ENCODE results near the gene ANO2. TPM values are rescaled to one million over a fixed set of nuclear protein-coding genes. Genes with fewer than 3 reads are reported as not detected.
"Not testable (repeated sequence)": the region's sequence is repeated elsewhere in the genome, so short reads cannot be mapped to it uniquely, and the experiment has no call there.

Gene ANO2
- total RNA-seq, 1 experiment from 2014 or later, result 0.68 TPM

GRCh38 chr12:5888816-5889315 lies 56.2 kb downstream of the ANO2 start:
- intact Hi-C loops (cut with micrococcal nuclease; ENCODE audit: unreplicated experiment), result no loop called here
- TF ChIP-seq CTCF (IDR thresholded peaks at IDR 0.05; ENCODE audit: insufficient read depth in 1 of 2, low read depth in 1 of 2, low read length in 1 of 2, severe bottlenecking in 1 of 2, unreplicated experiment in 1 of 2), result no peak
- peaks cover 8% of the 10 kb centered on the region for H3K9me3 ChIP-seq
- H3K4me1 ChIP-seq, result no peaks in the 10 kb centered on the region
- DNase-seq, result no peak
- CTCF ChIA-PET, result no interaction called here
- Mint-ChIP-seq H3K27ac (ENCODE audit: unreplicated experiment) (no peak overlapping the region), H3K36me3 (ENCODE audit: insufficient read depth, unreplicated experiment) (no peaks in the 10 kb centered on the region), H3K4me1 (ENCODE audit: low read depth, unreplicated experiment) (no peaks in the 10 kb centered on the region), H3K4me3 (ENCODE audit: unreplicated experiment) (no peak overlapping the region), H3K27me3 (ENCODE audit: insufficient read depth, unreplicated experiment) (peaks cover 19% of the 10 kb centered on the region), H3K9me3 (ENCODE audit: unreplicated experiment) (peaks cover 12% of the 10 kb centered on the region)
- no TSS peak for BruUV-seq (replicated peaks)
- no peak overlapping the region for H3K4me3 ChIP-seq (ENCODE audit: low read depth, low read length)
- no peaks in the 10 kb centered on the region for H3K36me3 ChIP-seq (ENCODE audit: control insufficient read depth, insufficient read depth, low read length)
- H3K27me3 ChIP-seq (replicated peaks; ENCODE audit: control insufficient read depth, insufficient read depth, low read length), result no peaks in the 10 kb centered on the region
- POLR2A ChIA-PET, result no interaction called here

- H3K27ac Mint-ChIP-seq (ENCODE audit: unreplicated experiment); H3K9me3 ChIP-seq; H3K36me3 Mint-ChIP-seq (ENCODE audit: insufficient read depth, unreplicated experiment); H3K4me3 Mint-ChIP-seq (ENCODE audit: unreplicated experiment); BruUV-seq (replicated peaks); H3K27me3 ChIP-seq (replicated peaks; ENCODE audit: control insufficient read depth, insufficient read depth, low read length); intact Hi-C loops (cut with micrococcal nuclease; ENCODE audit: unreplicated experiment); POLR2A ChIA-PET; H3K36me3 ChIP-seq (ENCODE audit: control insufficient read depth, insufficient read depth, low read length); H3K9me3 Mint-ChIP-seq (ENCODE audit: unreplicated experiment); H3K4me1 ChIP-seq; H3K4me1 Mint-ChIP-seq (ENCODE audit: low read depth, unreplicated experiment); DNase-seq; H3K4me3 ChIP-seq (ENCODE audit: low read depth, low read length): not testable (repeated sequence)
- peaks cover 20% of the 10 kb centered on the region for H3K27me3 Mint-ChIP-seq (ENCODE audit: insufficient read depth, unreplicated experiment)
- CTCF ChIA-PET, result interaction anchor here (0.6 to 1.0 kb wide), 2 partner anchors 11 to 459 kb away, joined by 3 to 4 read pairs; no protein-coding TSS in a partner anchor
Measured at GRCh38 chr12:5887819-5888218, 57.2 kb downstream of the ANO2 start.

- Histone ChIP-seq H3K27me3 (replicated peaks; ENCODE audit: control insufficient read depth, insufficient read depth, low read length) (no peaks in the 10 kb centered on the region), H3K4me3 (ENCODE audit: low read depth, low read length) (no peak overlapping the region), H3K4me1 (no peaks in the 10 kb centered on the region), H3K36me3 (ENCODE audit: control insufficient read depth, insufficient read depth, low read length) (no peaks in the 10 kb centered on the region), H3K9me3 (peaks cover 8% of the 10 kb centered on the region)
- H3K27ac Mint-ChIP-seq (ENCODE audit: unreplicated experiment), result no peak overlapping the region
- peaks cover 17% of the 10 kb centered on the region for H3K27me3 Mint-ChIP-seq (ENCODE audit: insufficient read depth, unreplicated experiment)
- H3K4me1 Mint-ChIP-seq (ENCODE audit: low read depth, unreplicated experiment), result no peaks in the 10 kb centered on the region
- no peaks in the 10 kb centered on the region for H3K36me3 Mint-ChIP-seq (ENCODE audit: insufficient read depth, unreplicated experiment)
- CTCF ChIA-PET, result no interaction called here
- intact Hi-C loops (cut with micrococcal nuclease; ENCODE audit: unreplicated experiment), result no loop called here
- no peaks in the 10 kb centered on the region for H3K9me3 Mint-ChIP-seq (ENCODE audit: unreplicated experiment)
- POLR2A ChIA-PET, result no interaction called here
- DNase-seq, result no peak
- TF ChIP-seq CTCF (IDR thresholded peaks at IDR 0.05; ENCODE audit: insufficient read depth in 1 of 2, low read depth in 1 of 2, low read length in 1 of 2, severe bottlenecking in 1 of 2, unreplicated experiment in 1 of 2), result no peak
- H3K4me3 Mint-ChIP-seq (ENCODE audit: unreplicated experiment), result no peak overlapping the region
- BruUV-seq (replicated peaks), result no TSS peak
Measured at GRCh38 chr12:5884866-5885265, 60.2 kb downstream of the ANO2 start.

GRCh38 chr12:5884285-5884684 lies 60.8 kb downstream of the ANO2 start:
- no peak overlapping the region for H3K4me3 ChIP-seq (ENCODE audit: low read depth, low read length)
- Mint-ChIP-seq H3K36me3 (ENCODE audit: insufficient read depth, unreplicated experiment) (no peaks in the 10 kb centered on the region), H3K27me3 (ENCODE audit: insufficient read depth, unreplicated experiment) (peaks cover 17% of the 10 kb centered on the region), H3K4me3 (ENCODE audit: unreplicated experiment) (no peak overlapping the region), H3K4me1 (ENCODE audit: low read depth, unreplicated experiment) (no peaks in the 10 kb centered on the region), H3K27ac (ENCODE audit: unreplicated experiment) (no peak overlapping the region), H3K9me3 (ENCODE audit: unreplicated experiment) (no peaks in the 10 kb centered on the region)
- no peaks in the 10 kb centered on the region for H3K36me3 ChIP-seq (ENCODE audit: control insufficient read depth, insufficient read depth, low read length)
- ChIA-PET POLR2A (no interaction called here), CTCF (no interaction called here)
- no peak for TF ChIP-seq CTCF (IDR thresholded peaks at IDR 0.05; ENCODE audit: insufficient read depth in 1 of 2, low read depth in 1 of 2, low read length in 1 of 2, severe bottlenecking in 1 of 2, unreplicated experiment in 1 of 2)
- intact Hi-C loops (cut with micrococcal nuclease; ENCODE audit: unreplicated experiment), result no loop called here
- BruUV-seq (replicated peaks), result no TSS peak
- no peaks in the 10 kb centered on the region for H3K4me1 ChIP-seq
- 0 out of 2 replicates have a peak, but pooled peaks cover 2% of the 10 kb centered on the region for H3K27me3 ChIP-seq (replicated peaks; ENCODE audit: control insufficient read depth, insufficient read depth, low read length)
- DNase-seq, result no peak
- peaks cover 3% of the 10 kb centered on the region for H3K9me3 ChIP-seq
